ENCODE measurements around the gene GGNBP2.

DNA sequence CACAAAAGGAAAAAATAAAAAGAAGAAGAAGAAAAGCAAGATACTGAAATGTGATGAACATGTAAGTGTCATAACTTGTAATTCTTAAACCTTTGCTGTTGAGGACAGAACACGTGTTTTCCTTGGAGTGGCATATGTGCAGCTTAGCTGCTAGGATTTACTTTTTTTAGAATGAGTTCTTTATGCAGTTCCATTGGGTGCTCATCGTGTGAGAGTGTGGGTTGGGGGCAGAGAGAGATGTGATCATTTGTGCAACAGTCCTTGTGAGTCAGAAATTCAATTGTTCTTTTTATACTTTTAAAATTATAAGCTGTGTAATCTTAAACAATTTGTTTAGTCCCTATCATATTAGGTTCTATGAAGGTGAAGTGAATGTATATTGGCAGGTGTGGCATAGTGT lies 41.4 kb downstream of the GGNBP2 start:
- TF ChIP-seq, protein P1, sequence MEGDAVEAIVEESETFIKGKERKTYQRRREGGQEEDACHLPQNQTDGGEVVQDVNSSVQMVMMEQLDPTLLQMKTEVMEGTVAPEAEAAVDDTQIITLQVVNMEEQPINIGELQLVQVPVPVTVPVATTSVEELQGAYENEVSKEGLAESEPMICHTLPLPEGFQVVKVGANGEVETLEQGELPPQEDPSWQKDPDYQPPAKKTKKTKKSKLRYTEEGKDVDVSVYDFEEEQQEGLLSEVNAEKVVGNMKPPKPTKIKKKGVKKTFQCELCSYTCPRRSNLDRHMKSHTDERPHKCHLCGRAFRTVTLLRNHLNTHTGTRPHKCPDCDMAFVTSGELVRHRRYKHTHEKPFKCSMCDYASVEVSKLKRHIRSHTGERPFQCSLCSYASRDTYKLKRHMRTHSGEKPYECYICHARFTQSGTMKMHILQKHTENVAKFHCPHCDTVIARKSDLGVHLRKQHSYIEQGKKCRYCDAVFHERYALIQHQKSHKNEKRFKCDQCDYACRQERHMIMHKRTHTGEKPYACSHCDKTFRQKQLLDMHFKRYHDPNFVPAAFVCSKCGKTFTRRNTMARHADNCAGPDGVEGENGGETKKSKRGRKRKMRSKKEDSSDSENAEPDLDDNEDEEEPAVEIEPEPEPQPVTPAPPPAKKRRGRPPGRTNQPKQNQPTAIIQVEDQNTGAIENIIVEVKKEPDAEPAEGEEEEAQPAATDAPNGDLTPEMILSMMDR (IDR thresholded peaks at IDR 0.05) = no peak
- TF ChIP-seq POLR2A (IDR thresholded peaks at IDR 0.05) = no peak
